Measurements from ENCODE around the gene ARRB2.

Gene ARRB2

DNA sequence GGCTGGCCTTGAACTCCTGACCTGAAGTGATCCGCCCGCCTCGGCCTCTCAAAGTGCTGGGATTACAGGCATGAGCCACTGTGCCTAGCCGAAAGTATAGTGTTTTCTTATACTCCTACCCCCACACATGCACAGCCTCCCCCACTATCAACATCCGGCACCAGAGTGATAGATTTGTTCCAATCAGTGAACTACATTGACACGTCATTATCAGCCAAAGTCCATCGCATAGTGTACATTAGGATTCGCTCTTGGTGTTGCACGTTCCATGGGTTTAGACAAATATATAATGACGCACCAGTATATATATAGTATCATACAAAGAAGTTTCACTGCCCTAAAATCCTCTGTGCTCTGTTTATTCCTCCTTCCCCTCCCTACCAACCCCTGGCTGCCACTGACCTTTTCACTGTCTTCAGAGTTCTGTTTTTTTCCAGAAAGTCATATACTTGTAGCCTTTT lies 49.4 kb downstream of the ARRB2 start:
- DNase-seq (ENCODE audit: low read depth), result no peak

DNA sequence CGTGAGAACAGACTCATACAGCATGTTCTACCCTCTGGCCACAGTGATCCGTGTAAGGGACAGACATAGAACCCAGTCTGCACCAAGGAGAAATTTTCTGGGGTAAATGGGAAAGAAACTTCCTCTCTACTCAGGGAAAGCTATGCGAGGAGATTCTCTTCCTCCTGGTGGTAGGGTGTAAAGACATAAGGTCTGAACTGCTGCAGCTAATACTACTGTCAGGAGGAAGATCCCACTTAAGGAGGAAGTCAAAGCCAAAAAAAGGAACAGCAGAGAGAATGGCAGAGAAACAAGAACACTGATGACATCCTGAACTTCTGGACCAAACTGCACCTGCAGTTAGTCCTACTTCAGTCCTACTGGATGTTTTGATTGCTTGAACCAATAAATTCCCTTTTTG lies 54.2 kb downstream of the ARRB2 start:
- no peak for DNase-seq (ENCODE audit: low read depth)

- DNase-seq (ENCODE audit: low read depth), result no peak
Measured at GRCh38 chr17:4766201-4766600, 55.8 kb downstream of the ARRB2 start.

- DNase-seq (ENCODE audit: low read depth), result no peak
Measured at GRCh38 chr17:4766723-4767122, 56.3 kb downstream of the ARRB2 start.

DNA sequence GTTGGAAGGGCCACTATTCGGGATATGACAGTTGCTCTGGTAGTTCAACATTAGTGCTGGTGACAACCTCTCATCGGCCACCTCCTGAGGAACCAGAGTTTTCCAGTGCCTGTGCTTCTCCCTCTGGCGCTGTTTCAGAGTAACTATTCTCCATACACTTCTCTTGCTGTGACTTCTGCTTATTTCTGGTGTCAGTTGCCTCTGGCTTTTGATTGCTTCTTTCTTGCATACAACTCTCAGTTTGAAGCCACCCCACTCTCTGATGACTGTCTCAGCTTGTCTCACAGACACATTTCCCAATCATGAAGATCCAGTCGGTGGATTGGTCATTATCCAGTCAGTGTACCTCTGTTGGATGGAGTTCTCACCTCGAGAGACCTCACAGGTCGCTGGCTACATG lies 57.9 kb downstream of the ARRB2 start:
- DNase-seq (ENCODE audit: low read depth), result no peak

- DNase-seq (ENCODE audit: low read depth), result no peak
Measured at GRCh38 chr17:4769628-4770027, 59.2 kb downstream of the ARRB2 start.
